Right lobe of liver (tissue), 6 donors: ENCODE measurements around the gene SSR4. TPM values are rescaled to one million over a fixed set of nuclear protein-coding genes. Genes with fewer than 3 reads are reported as not detected.

Source experiments
- ATAC-seq, 4 donors: fragments of 200-7000 bp; cut with Tn5 transposase; one replicate each; pipeline ENCODE4 v1.9.1; 2020; ENCODE audit warnings: mild to moderate bottlenecking in 4 of 4, moderate library complexity in 4 of 4
- DNase-seq, 3 donors: peaks; one replicate each; pipeline ENCODE4 v3.0.0-alpha.2; 2020
- H3K27ac ChIP-seq, 3 donors: fragments of 200-600 bp; one replicate each; pipeline ENCODE4 v1.8.0; 2022
- H3K27me3 ChIP-seq, 2 donors: fragments of 200-600 bp; one replicate each; pipeline ENCODE4 v1.8.0; 2022
- H3K36me3 ChIP-seq, 4 donors: fragments of 200-600 bp; sonication (generic) in 1 of 4; one replicate each; pipeline versions ENCODE4 v1.5.1 to v1.8.0; 2017 to 2022; ENCODE audit warnings: control low read depth in 1 of 4
- H3K4me1 ChIP-seq, 4 donors: fragments of 200-600 bp; sonication (generic) in 1 of 4; one replicate each; pipeline versions ENCODE4 v1.5.1 to v1.8.0; 2017 to 2022; ENCODE audit warnings: control low read depth in 1 of 4
- H3K4me3 ChIP-seq, 3 donors: fragments of 200-600 bp; one replicate each; pipeline ENCODE4 v1.8.0; 2022
- H3K9me3 ChIP-seq, 4 donors: fragments of 200-600 bp; sonication (generic) in 1 of 4; one replicate each; pipeline versions ENCODE4 v1.5.1 to v1.8.0; 2017 to 2022; ENCODE audit warnings: control low read depth in 1 of 4
- POLR2A ChIP-seq: fragments of 450-650 bp; IDR thresholded peaks from one replicate; pipeline ENCODE4 v1.6.1; 2017; ENCODE audit warnings: antibody characterized with exemption, mild to moderate bottlenecking
- WGBS: methylation state at CpG from one replicate; pipeline ENCODE4 v1.1.6; 2018; ENCODE audit warnings: low coverage, low lambda C conversion rate; ENCODE audit not compliant: insufficient coverage; ENCODE audit errors: missing lambda C conversion rate; 5-methylcytosine and 5-hydroxymethylcytosine counted together
- intact Hi-C, 2 donors: fragments of 100-400 bp; cut with DNase I; formaldehyde crosslinking; loops; one replicate each; pipeline versions ENCODE4 v1.11.2 to v1.14.1; 2022
- total RNA-seq, 6 experiments: library from RNA; depleted of rRNA in 2 of 6; stranded (reverse); fragments of >200 nt in 2 of 6; fragmentation: NEBNext Ultra II Directional in 3 of 6; extraction: Animal tissue kit (Norgen Biotek cat#: 25700) in 3 of 6; gene quantifications; one replicate each; pipeline versions ENCODE4 v1.1.0 to v1.2.4, GENCODE V29; 2016 to 2023
- TF ChIP-seq, protein P1 (sequence below), 4 donors: fragments of 200-600 bp in 3 of 4; fragments of 450-650 bp in 1 of 4; IDR thresholded peaks; one replicate each; pipeline versions ENCODE4 v1.5.1 to v1.8.0; 2016 to 2022; ENCODE audit warnings: antibody characterized with exemption in 4 of 4, mild to moderate bottlenecking in 2 of 4
- donor health status: DM: no; HTN: yes; CAD: no.
- donor health status: DM: no; HTN: no; CAD: no.
- donor health status: DM: no; HTN: no; CAD: no.
- donor health status: DM: no; HTN: yes; CAD: no.
- donor health status: DM: no; HTN: yes; CAD: no.

SSR4 gene
- total RNA-seq, 6 experiments from 2014 or later, result 150 to 221 (median 205) TPM

DNA sequence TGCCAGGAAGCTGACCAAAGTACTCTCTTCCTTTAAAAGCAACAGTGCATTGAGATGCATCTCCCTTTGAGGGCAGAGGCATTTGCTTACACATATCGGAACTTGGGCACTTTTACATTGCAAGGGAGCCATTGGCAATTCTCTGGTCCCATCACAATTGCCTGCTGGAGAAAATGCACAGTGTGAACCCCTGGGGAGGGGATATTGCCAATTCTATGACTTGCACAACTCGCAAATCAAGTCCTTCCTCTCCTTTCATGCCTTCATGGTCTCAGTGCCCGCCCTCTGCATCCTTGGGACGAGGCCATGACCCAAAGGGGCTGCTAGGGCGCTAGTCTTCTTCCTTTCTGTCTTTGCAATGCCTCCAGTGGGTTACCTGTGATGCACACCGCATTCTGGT, 50.7 kb downstream of the SSR4 start:
- Histone ChIP-seq H3K27me3 (peaks cover 0 to 5% of the 10 kb centered on the region in 2 donors), H3K4me1 (no peaks in the 10 kb centered on the region), H3K9me3 (no peaks in the 10 kb centered on the region), H3K27ac (no peak overlapping the region), H3K4me3 (no peak overlapping the region), H3K36me3 (no peaks in the 10 kb centered on the region)
- no peak for TF ChIP-seq POLR2A
- TF ChIP-seq, protein P1, sequence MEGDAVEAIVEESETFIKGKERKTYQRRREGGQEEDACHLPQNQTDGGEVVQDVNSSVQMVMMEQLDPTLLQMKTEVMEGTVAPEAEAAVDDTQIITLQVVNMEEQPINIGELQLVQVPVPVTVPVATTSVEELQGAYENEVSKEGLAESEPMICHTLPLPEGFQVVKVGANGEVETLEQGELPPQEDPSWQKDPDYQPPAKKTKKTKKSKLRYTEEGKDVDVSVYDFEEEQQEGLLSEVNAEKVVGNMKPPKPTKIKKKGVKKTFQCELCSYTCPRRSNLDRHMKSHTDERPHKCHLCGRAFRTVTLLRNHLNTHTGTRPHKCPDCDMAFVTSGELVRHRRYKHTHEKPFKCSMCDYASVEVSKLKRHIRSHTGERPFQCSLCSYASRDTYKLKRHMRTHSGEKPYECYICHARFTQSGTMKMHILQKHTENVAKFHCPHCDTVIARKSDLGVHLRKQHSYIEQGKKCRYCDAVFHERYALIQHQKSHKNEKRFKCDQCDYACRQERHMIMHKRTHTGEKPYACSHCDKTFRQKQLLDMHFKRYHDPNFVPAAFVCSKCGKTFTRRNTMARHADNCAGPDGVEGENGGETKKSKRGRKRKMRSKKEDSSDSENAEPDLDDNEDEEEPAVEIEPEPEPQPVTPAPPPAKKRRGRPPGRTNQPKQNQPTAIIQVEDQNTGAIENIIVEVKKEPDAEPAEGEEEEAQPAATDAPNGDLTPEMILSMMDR (IDR thresholded peaks at IDR 0.05), result no peak
- ATAC-seq (no peak), DNase-seq (no peak)
- WGBS, result 15% methylated on average over 5 of the region's 6 CpGs
- intact Hi-C loops, result no loop called here

DNA sequence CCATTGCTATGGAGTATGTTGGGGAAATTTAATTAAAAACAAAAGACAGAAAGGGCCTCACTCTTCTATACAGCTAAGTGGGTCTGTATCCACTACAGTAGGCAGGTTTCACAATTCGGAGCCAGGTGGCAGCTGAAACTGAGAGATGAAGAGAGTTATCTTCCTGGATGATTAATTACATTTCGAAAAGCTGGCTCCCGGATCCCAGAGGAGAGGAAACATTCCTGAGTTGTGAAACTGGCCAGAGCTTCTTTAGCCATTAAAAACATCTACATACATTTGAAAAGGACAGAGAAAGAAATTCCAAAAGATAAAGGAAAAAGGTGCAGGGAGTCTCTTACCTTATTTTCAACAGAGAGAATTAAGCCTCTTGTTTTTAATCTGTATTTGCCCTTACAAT, 51.4 kb downstream of the SSR4 start:
- WGBS, result 21% methylated on average over 3 of the region's 3 CpGs
- H3K36me3 ChIP-seq, result no peaks in the 10 kb centered on the region
- H3K9me3 ChIP-seq, result no peaks in the 10 kb centered on the region
- intact Hi-C loops, result no loop called here
- no peak overlapping the region for H3K27ac ChIP-seq
- no peak overlapping the region for H3K4me3 ChIP-seq
- TF ChIP-seq POLR2A, result no peak
- TF ChIP-seq, protein P1 (IDR thresholded peaks at IDR 0.05), result no peak
- no peak for DNase-seq
- no peaks in the 10 kb centered on the region for H3K4me1 ChIP-seq
- peaks cover 0 to 5% of the 10 kb centered on the region in 2 donors for H3K27me3 ChIP-seq
- no peak for ATAC-seq

Other genes with a start within 250 kb of the SSR4 start
- 10 to 100 TPM in 2 of 6 experiments, 1 to 10 TPM in 4; 5.6 to 14.0 (median 7.5) TPM for gene CCNQ, start 195.5 kb upstream of the SSR4 start, total RNA-seq
- gene DUSP9, start 147.5 kb upstream of the SSR4 start, total RNA-seq, result 1 to 10 TPM in 2 of 6 experiments, under 1 TPM in 4; 0.33 to 3.9 (median 0.69) TPM
- gene PNCK, start 120.9 kb upstream of the SSR4 start, total RNA-seq, result under 1 TPM in 1 of 6 experiments, not detected in 5; 0.86 TPM
- gene SLC6A8, start 106.7 kb upstream of the SSR4 start, total RNA-seq, result 1 to 10 TPM; 1.6 to 9.2 (median 2.9) TPM
- gene BCAP31, start 70.3 kb upstream of the SSR4 start, total RNA-seq, result 100 to 1,000 TPM; 100 to 126 (median 107) TPM
- gene ABCD1, start 69.8 kb upstream of the SSR4 start, total RNA-seq, result 10 to 100 TPM in 4 of 6 experiments, 1 to 10 TPM in 2; 8.0 to 20.8 (median 10.9) TPM
- 1 to 10 TPM in 3 of 6 experiments, under 1 TPM in 3; 0.55 to 1.7 (median 0.94) TPM for gene PLXNB3, start 30.4 kb upstream of the SSR4 start, total RNA-seq
- gene SRPK3, start 13.6 kb upstream of the SSR4 start, total RNA-seq, result not detected
- gene IDH3G, start 293 bp upstream of the SSR4 start, total RNA-seq, result 10 to 100 TPM; 19.4 to 70.1 (median 27.4) TPM
- gene PDZD4, start 35.9 kb downstream of the SSR4 start, total RNA-seq, result 1 to 10 TPM in 5 of 6 experiments, under 1 TPM in 1; 0.61 to 2.3 (median 1.5) TPM
- gene L1CAM, start 91.5 kb downstream of the SSR4 start, total RNA-seq, result under 1 TPM in 4 of 6 experiments, not detected in 2; 0.33 to 0.64 (median 0.47) TPM
- gene AVPR2, start 110.0 kb downstream of the SSR4 start, total RNA-seq, result under 1 TPM in 1 of 6 experiments, not detected in 5; 0.31 TPM
- gene ARHGAP4, start 131.6 kb downstream of the SSR4 start, total RNA-seq, result 10 to 100 TPM in 2 of 6 experiments, 1 to 10 TPM in 4; 5.5 to 11.9 (median 8.7) TPM
- 10 to 100 TPM; 36.1 to 56.2 (median 39.7) TPM for gene NAA10, start 140.4 kb downstream of the SSR4 start, total RNA-seq
- 1 to 10 TPM; 2.2 to 9.1 (median 5.2) TPM for gene RENBP, start 150.0 kb downstream of the SSR4 start, total RNA-seq
- gene HCFC1, start 177.2 kb downstream of the SSR4 start, total RNA-seq, result 10 to 100 TPM; 15.2 to 32.5 (median 19.7) TPM
- gene TMEM187, start 178.1 kb downstream of the SSR4 start, total RNA-seq, result 10 to 100 TPM in 1 of 6 experiments, 1 to 10 TPM in 5; 3.8 to 10.3 (median 5.9) TPM
- gene IRAK1, start 225.2 kb downstream of the SSR4 start, total RNA-seq, result 10 to 100 TPM; 27.4 to 77.7 (median 41.4) TPM